ENCODE results near the gene CIROP.

CIROP gene

GRCh38 chr14:23140371-23140770 lies 35.6 kb upstream of the CIROP start:
- TF ChIP-seq, protein P1, sequence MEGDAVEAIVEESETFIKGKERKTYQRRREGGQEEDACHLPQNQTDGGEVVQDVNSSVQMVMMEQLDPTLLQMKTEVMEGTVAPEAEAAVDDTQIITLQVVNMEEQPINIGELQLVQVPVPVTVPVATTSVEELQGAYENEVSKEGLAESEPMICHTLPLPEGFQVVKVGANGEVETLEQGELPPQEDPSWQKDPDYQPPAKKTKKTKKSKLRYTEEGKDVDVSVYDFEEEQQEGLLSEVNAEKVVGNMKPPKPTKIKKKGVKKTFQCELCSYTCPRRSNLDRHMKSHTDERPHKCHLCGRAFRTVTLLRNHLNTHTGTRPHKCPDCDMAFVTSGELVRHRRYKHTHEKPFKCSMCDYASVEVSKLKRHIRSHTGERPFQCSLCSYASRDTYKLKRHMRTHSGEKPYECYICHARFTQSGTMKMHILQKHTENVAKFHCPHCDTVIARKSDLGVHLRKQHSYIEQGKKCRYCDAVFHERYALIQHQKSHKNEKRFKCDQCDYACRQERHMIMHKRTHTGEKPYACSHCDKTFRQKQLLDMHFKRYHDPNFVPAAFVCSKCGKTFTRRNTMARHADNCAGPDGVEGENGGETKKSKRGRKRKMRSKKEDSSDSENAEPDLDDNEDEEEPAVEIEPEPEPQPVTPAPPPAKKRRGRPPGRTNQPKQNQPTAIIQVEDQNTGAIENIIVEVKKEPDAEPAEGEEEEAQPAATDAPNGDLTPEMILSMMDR (IDR thresholded peaks at IDR 0.05; ENCODE audit: low read depth, low read length) = no peak
- TF ChIP-seq EZH2phosphoT487 (IDR thresholded peaks at IDR 0.05; ENCODE audit: low read depth) = no peak
- Histone ChIP-seq H3K4me1 (ENCODE audit: low read length) (no peaks in the 10 kb centered on the region), H3K79me2 (ENCODE audit: low read length) (no peaks in the 10 kb centered on the region), H3K4me3 (ENCODE audit: low read length) (no peak overlapping the region), H3K27me3 (ENCODE audit: low read depth, low read length) (peaks cover 13% of the 10 kb centered on the region), H3K4me2 (ENCODE audit: low read length) (no peak overlapping the region), H3K36me3 (replicated peaks; ENCODE audit: low read depth, low read length) (no peaks in the 10 kb centered on the region), H4K20me1 (ENCODE audit: insufficient read depth, low read length) (no peaks in the 10 kb centered on the region), H3K9ac (ENCODE audit: low read length) (no peak overlapping the region), H3K9me3 (ENCODE audit: insufficient read depth, low read length) (no peaks in the 10 kb centered on the region), H3K27ac (ENCODE audit: low read length) (no peak overlapping the region), H2AFZ (ENCODE audit: low read depth, low read length) (no peak overlapping the region)

- Histone ChIP-seq H3K36me3 (replicated peaks; ENCODE audit: low read depth, low read length) (no peaks in the 10 kb centered on the region), H3K9me3 (ENCODE audit: insufficient read depth, low read length) (no peaks in the 10 kb centered on the region), H2AFZ (ENCODE audit: low read depth, low read length) (no peak overlapping the region), H3K4me2 (ENCODE audit: low read length) (no peak overlapping the region), H3K27ac (ENCODE audit: low read length) (no peak overlapping the region), H3K4me1 (ENCODE audit: low read length) (no peaks in the 10 kb centered on the region), H3K27me3 (ENCODE audit: low read depth, low read length) (peaks cover 13% of the 10 kb centered on the region), H3K9ac (ENCODE audit: low read length) (no peak overlapping the region), H3K4me3 (ENCODE audit: low read length) (no peak overlapping the region), H3K79me2 (ENCODE audit: low read length) (no peaks in the 10 kb centered on the region), H4K20me1 (ENCODE audit: insufficient read depth, low read length) (no peaks in the 10 kb centered on the region)
- TF ChIP-seq, protein P1 (IDR thresholded peaks at IDR 0.05; ENCODE audit: low read depth, low read length) = no peak
- TF ChIP-seq EZH2phosphoT487 (IDR thresholded peaks at IDR 0.05; ENCODE audit: low read depth) = no peak
Measured at GRCh38 chr14:23139874-23140273, 35.1 kb upstream of the CIROP start.

GRCh38 chr14:23137813-23138535 lies 33.2 kb upstream of the CIROP start:
- no peak overlapping the region for H3K27ac ChIP-seq (ENCODE audit: low read length)
- TF ChIP-seq, protein P1 (IDR thresholded peaks at IDR 0.05; ENCODE audit: low read depth, low read length) = no peak
- no peak for TF ChIP-seq EZH2phosphoT487 (IDR thresholded peaks at IDR 0.05; ENCODE audit: low read depth)

DNA sequence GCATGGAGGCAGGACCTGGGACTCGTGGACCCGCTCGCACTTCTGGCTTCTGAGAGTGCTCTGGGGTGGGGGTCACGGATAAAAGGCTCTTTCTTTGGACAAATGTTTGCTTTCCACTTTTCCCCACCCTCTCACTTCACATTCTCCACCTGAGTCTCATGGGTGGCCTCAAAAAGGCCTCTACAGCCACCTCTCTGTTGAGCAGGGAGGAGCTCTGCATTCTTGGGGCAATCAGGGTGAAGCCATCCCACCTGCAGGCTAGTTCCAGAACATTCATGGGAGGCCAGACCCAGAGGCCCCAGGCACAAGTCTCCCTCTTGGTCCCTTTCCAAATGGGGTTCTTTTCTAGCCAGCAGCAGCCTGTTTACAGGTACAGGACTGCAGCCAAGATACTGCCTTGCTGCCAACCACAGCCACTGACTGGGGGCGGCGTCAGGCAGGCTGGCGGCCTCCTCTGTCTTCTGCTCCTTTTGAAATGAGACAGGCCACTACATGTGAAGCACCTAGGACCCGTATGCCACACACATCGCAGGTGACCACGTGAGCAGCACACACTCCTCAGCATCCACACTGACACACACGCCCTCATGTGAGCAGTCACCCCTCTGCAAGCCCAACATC lies 32.5 kb upstream of the CIROP start:
- no peaks in the 10 kb centered on the region for H3K9me3 ChIP-seq (ENCODE audit: insufficient read depth, low read length)
- H3K4me2 ChIP-seq (ENCODE audit: low read length) = no peak overlapping the region
- no peaks in the 10 kb centered on the region for H4K20me1 ChIP-seq (ENCODE audit: insufficient read depth, low read length)
- H3K4me1 ChIP-seq (ENCODE audit: low read length) = no peaks in the 10 kb centered on the region
- H3K27me3 ChIP-seq (ENCODE audit: low read depth, low read length) = no peaks in the 10 kb centered on the region
- no peak overlapping the region for H2AFZ ChIP-seq (ENCODE audit: low read depth, low read length)
- no peak overlapping the region for H3K27ac ChIP-seq (ENCODE audit: low read length)
- no peaks in the 10 kb centered on the region for H3K79me2 ChIP-seq (ENCODE audit: low read length)
- H3K9ac ChIP-seq (ENCODE audit: low read length) = no peak overlapping the region
- TF ChIP-seq, protein P1 (IDR thresholded peaks at IDR 0.05; ENCODE audit: low read depth, low read length) = no peak
- no peak for TF ChIP-seq EZH2phosphoT487 (IDR thresholded peaks at IDR 0.05; ENCODE audit: low read depth)
- H3K36me3 ChIP-seq (replicated peaks; ENCODE audit: low read depth, low read length) = no peaks in the 10 kb centered on the region
- no peak overlapping the region for H3K4me3 ChIP-seq (ENCODE audit: low read length)

More at GRCh38 chr14:23137813-23138535, 33.2 kb upstream of the CIROP start:
- H3K4me3 ChIP-seq (ENCODE audit: low read length) = no peak overlapping the region
- no peak overlapping the region for H3K9ac ChIP-seq (ENCODE audit: low read length)
- H3K9me3 ChIP-seq (ENCODE audit: insufficient read depth, low read length) = no peaks in the 10 kb centered on the region
- H3K4me1 ChIP-seq (ENCODE audit: low read length) = no peaks in the 10 kb centered on the region
- H3K4me2 ChIP-seq (ENCODE audit: low read length) = no peak overlapping the region
- no peak overlapping the region for H2AFZ ChIP-seq (ENCODE audit: low read depth, low read length)
- no peaks in the 10 kb centered on the region for H3K79me2 ChIP-seq (ENCODE audit: low read length)
- H4K20me1 ChIP-seq (ENCODE audit: insufficient read depth, low read length) = no peaks in the 10 kb centered on the region
- H3K36me3 ChIP-seq (replicated peaks; ENCODE audit: low read depth, low read length) = no peaks in the 10 kb centered on the region
- H3K27me3 ChIP-seq (ENCODE audit: low read depth, low read length) = peaks cover 4% of the 10 kb centered on the region

Measured in OCI-LY3 (cell line).